ENCODE data around the gene ITPK1. TPM values are rescaled to one million over a fixed set of nuclear protein-coding genes. Genes with fewer than 3 reads are reported as not detected.

ITPK1 gene
- total and polyA plus RNA-seq, 10 of the 15 experiments (the other 5 are each of a cell fraction or from before 2014, with no cell fraction given), result 1.3 to 73.2 (median 27.0) TPM

DNA sequence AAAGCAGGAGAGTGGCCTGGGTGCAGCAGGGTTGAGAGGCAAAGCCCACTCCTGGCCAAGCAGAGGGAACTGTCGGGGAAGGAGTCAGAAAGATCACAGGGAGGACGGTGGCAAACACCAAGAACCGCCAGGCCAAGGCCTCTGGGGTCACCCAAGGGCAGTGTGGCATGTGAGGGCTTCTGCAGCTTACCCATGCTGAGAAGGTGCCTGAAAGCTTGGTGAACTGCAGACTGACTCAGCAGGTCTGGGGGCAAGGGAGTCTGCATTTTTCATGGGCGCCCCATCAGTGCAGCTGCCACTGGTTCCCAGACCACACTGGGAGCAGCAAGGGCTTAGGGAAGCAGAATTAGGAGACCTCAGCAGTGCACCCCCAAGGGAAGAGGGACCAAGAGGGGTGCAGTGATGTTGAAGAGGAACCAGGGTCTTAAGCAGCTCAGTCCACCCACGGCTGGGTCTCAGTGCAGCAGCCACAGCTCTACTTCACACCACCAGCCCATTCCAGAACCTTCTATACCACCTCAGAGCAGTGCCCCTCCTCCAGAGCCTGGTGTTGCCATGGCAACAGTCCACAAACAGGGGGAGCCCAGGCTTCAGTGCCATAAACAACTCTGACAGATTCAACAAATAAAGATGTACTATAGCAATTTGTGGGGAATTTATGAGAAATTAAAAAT is 59.4 kb downstream of the ITPK1 start:
- no peak for DNase-seq (ENCODE audit: low read depth, low spot score)
- CTCF ChIA-PET, result interaction anchor here (0.7 to 2.1 kb wide), 2 partner anchors 57 to 71 kb away, joined by 3 to 8 read pairs; no protein-coding TSS in a partner anchor
- no peak overlapping the region for H3K27ac ChIP-seq (ENCODE audit: control insufficient read depth, insufficient read depth)
- SMC1A ChIA-PET (ENCODE audit: uncharacterized antibody, unreplicated experiment), result interaction anchor here (2.1 kb wide), 1 partner anchor 9 kb away, joined by 7 read pairs; no protein-coding TSS in a partner anchor
- H3K27me3 ChIP-seq (replicated peaks in 1 of 2; ENCODE audit: control insufficient read depth in 2 of 2, insufficient read depth in 2 of 2, low read length in 1 of 2), result no peaks in the 10 kb centered on the region
- no peaks in the 10 kb centered on the region for H4K20me1 ChIP-seq (ENCODE audit: control insufficient read depth, insufficient read depth)
- no peak for FAIRE-seq
- H3K36me3 ChIP-seq (ENCODE audit: control insufficient read depth in 2 of 2, insufficient read depth in 2 of 2, low read length in 1 of 2), result peaks cover 0 to 6% of the 10 kb centered on the region in 2 experiments; a peak in 3 of 4 replicates
- 90% methylated on average over 5 of the region's 5 CpGs for WGBS (ENCODE audit: insufficient coverage, insufficient replicate concordance, low lambda C conversion rate, missing lambda C conversion rate)
- no peak overlapping the region for H3K9ac ChIP-seq (ENCODE audit: control insufficient read depth, insufficient read depth, low read length)
- no peak for ATAC-seq
- no peak overlapping the region for H3K4me3 ChIP-seq
- intact Hi-C loops (cut with micrococcal nuclease; ENCODE audit: unreplicated experiment), result no loop called here
- RAD21 ChIA-PET (ENCODE audit: unreplicated experiment), result interaction anchor here (2.3 kb wide), 1 partner anchor 57 kb away, joined by 6 read pairs; no protein-coding TSS in a partner anchor
- no TSS peak for BruUV-seq (replicated peaks)
- H3K4me2 ChIP-seq (ENCODE audit: control insufficient read depth, insufficient read depth), result no peak overlapping the region
- in situ Hi-C loops (cut with MboI), result no loop called here
- H3K79me2 ChIP-seq (ENCODE audit: control insufficient read depth, insufficient read depth, low read length), result peaks cover 5% of the 10 kb centered on the region
- peak; percentile 83 for TF ChIP-seq BMI1 (IDR thresholded peaks at IDR 0.05; ENCODE audit: borderline replicate concordance)
- no peak for TF ChIP-seq PAX5 (IDR thresholded peaks at IDR 0.05; ENCODE audit: borderline replicate concordance, low read depth, low read length)
- TF ChIP-seq, protein P1, sequence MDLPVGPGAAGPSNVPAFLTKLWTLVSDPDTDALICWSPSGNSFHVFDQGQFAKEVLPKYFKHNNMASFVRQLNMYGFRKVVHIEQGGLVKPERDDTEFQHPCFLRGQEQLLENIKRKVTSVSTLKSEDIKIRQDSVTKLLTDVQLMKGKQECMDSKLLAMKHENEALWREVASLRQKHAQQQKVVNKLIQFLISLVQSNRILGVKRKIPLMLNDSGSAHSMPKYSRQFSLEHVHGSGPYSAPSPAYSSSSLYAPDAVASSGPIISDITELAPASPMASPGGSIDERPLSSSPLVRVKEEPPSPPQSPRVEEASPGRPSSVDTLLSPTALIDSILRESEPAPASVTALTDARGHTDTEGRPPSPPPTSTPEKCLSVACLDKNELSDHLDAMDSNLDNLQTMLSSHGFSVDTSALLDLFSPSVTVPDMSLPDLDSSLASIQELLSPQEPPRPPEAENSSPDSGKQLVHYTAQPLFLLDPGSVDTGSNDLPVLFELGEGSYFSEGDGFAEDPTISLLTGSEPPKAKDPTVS (IDR thresholded peaks at IDR 0.05; ENCODE audit: low read depth, low read length), result peak; percentile 95
- POLR2A ChIA-PET, result interaction anchor here (0.5 kb wide), 1 partner anchor 34 kb away, joined by 3 read pairs; no protein-coding TSS in a partner anchor
- H2AFZ ChIP-seq (ENCODE audit: control insufficient read depth, low read depth, low read length), result no peak overlapping the region
- no peaks in the 10 kb centered on the region for H3K9me3 ChIP-seq (replicated peaks; ENCODE audit: control insufficient read depth, insufficient read depth, low read length)
- peaks cover 15% of the 10 kb centered on the region for H3K4me1 ChIP-seq (ENCODE audit: control insufficient read depth, insufficient read depth, low read length)

- H3K4me2 ChIP-seq (ENCODE audit: control insufficient read depth, insufficient read depth), result no peak overlapping the region
- no peak overlapping the region for H3K4me3 ChIP-seq
- H3K27me3 ChIP-seq (replicated peaks in 1 of 2; ENCODE audit: control insufficient read depth in 2 of 2, insufficient read depth in 2 of 2, low read length in 1 of 2), result no peaks in the 10 kb centered on the region
- WGBS (ENCODE audit: insufficient coverage, insufficient replicate concordance, low lambda C conversion rate, missing lambda C conversion rate), result 98% methylated on average over 9 of the region's 9 CpGs
- H3K36me3 ChIP-seq (ENCODE audit: control insufficient read depth in 2 of 2, insufficient read depth in 2 of 2, low read length in 1 of 2), result peaks cover 0 to 8% of the 10 kb centered on the region in 2 experiments; a peak in 3 of 4 replicates
- DNase-seq (ENCODE audit: low read depth, low spot score) (no peak), ATAC-seq (no peak), FAIRE-seq (no peak)
- RAD21 ChIA-PET (ENCODE audit: unreplicated experiment), result no interaction called here
- no peak overlapping the region for H3K27ac ChIP-seq (ENCODE audit: control insufficient read depth, insufficient read depth)
- H3K9ac ChIP-seq (ENCODE audit: control insufficient read depth, insufficient read depth, low read length), result no peak overlapping the region
- H3K79me2 ChIP-seq (ENCODE audit: control insufficient read depth, insufficient read depth, low read length), result peaks cover 5% of the 10 kb centered on the region
- no peaks in the 10 kb centered on the region for H3K9me3 ChIP-seq (replicated peaks; ENCODE audit: control insufficient read depth, insufficient read depth, low read length)
- BruUV-seq (replicated peaks), result no TSS peak
- TF ChIP-seq RAD51 (IDR thresholded peaks at IDR 0.05), result no peak
- no peak for TF ChIP-seq ATF7 (IDR thresholded peaks at IDR 0.05; ENCODE audit: low read depth)
- TF ChIP-seq USF1 (IDR thresholded peaks at IDR 0.05; ENCODE audit: borderline replicate concordance, extremely low read length, insufficient read depth, low read depth, low read length), result no peak
- no peak for TF ChIP-seq CBFB (IDR thresholded peaks at IDR 0.05; ENCODE audit: low read depth)
- no peak for TF ChIP-seq POLR2AphosphoS5 (IDR thresholded peaks at IDR 0.05; ENCODE audit: low read length)
- peaks cover 10% of the 10 kb centered on the region for H3K4me1 ChIP-seq (ENCODE audit: control insufficient read depth, insufficient read depth, low read length)
- H2AFZ ChIP-seq (ENCODE audit: control insufficient read depth, low read depth, low read length), result no peak overlapping the region
- SMC1A ChIA-PET (ENCODE audit: uncharacterized antibody, unreplicated experiment), result interaction anchor here (2.1 kb wide), 1 partner anchor 9 kb away, joined by 7 read pairs; no protein-coding TSS in a partner anchor
- in situ Hi-C loops (cut with MboI) (no loop called here), intact Hi-C loops (cut with micrococcal nuclease; ENCODE audit: unreplicated experiment) (no loop called here)
- POLR2A ChIA-PET, result no interaction called here
- CTCF ChIA-PET, result no interaction called here
- H4K20me1 ChIP-seq (ENCODE audit: control insufficient read depth, insufficient read depth), result no peaks in the 10 kb centered on the region
Measured at GRCh38 chr14:93055651-93056115, 60.0 kb downstream of the ITPK1 start.

All from GM12878 (cell line).